Esophagus muscularis mucosa (tissue), 4 donors: ENCODE measurements around the gene DUSP28.

Experiments used
- EP300 ChIP-seq: sonication (generic); formaldehyde crosslinking; IDR thresholded peaks from one replicate; pipeline ENCODE4 v1.6.1; 2017; ENCODE audit warnings: antibody characterized with exemption
- POLR2A ChIP-seq: fragments of 450-650 bp; IDR thresholded peaks from one replicate; pipeline ENCODE4 v1.6.1; 2017; ENCODE audit warnings: antibody characterized with exemption, moderate library complexity, mild to moderate bottlenecking, low read depth
- POLR2AphosphoS5 ChIP-seq, 2 donors: sonication (generic); formaldehyde crosslinking; IDR thresholded peaks; one replicate each; pipeline ENCODE4 v1.6.1; 2017; ENCODE audit warnings: antibody characterized with exemption in 2 of 2
- TF ChIP-seq, protein P1 (sequence below), 3 experiments: fragments of 200-600 bp in 2 of 3; fragments of 450-650 bp in 1 of 3; sonication (generic) in 2 of 3; IDR thresholded peaks; one replicate each; pipeline ENCODE4 v1.5.1; 2017 to 2019; ENCODE audit warnings: antibody characterized with exemption in 3 of 3, mild to moderate bottlenecking in 2 of 3, moderate library complexity in 1 of 3

DNA sequence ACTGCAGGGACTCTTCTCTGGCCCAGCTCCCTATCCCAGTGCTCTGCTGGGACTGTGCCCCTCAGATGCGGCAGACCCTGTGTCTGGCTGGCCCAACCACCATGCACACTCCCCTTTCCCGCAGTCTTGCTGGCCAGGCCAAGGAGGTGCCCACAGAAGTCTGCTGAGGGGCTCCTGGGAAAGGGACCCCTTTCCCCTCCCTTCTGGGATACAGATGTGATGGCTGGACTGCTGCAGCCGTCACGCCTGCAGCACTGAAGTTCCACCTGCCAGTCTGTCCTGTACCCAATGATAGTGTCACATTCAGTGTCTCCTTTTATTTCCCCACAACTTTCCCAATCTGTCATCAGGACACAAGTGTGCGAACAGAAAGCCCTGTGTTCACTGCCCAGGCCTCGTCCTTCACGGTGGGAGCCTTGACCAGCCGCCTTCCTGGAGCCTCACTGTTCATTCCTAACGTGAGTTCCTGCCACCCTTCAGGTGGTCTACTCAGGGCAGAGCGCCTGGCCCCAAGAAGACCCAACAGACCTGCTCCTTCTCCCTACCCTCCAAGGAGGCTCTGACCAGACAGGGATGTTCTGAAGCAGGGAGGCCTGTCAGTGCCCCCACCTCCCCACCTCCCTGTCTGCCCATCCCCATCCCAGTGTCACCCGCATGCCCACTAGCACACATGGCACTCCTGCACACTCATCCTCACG is 49.5 kb upstream of the DUSP28 start:
- TF ChIP-seq POLR2A, result no peak
- TF ChIP-seq, protein P1, sequence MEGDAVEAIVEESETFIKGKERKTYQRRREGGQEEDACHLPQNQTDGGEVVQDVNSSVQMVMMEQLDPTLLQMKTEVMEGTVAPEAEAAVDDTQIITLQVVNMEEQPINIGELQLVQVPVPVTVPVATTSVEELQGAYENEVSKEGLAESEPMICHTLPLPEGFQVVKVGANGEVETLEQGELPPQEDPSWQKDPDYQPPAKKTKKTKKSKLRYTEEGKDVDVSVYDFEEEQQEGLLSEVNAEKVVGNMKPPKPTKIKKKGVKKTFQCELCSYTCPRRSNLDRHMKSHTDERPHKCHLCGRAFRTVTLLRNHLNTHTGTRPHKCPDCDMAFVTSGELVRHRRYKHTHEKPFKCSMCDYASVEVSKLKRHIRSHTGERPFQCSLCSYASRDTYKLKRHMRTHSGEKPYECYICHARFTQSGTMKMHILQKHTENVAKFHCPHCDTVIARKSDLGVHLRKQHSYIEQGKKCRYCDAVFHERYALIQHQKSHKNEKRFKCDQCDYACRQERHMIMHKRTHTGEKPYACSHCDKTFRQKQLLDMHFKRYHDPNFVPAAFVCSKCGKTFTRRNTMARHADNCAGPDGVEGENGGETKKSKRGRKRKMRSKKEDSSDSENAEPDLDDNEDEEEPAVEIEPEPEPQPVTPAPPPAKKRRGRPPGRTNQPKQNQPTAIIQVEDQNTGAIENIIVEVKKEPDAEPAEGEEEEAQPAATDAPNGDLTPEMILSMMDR (IDR thresholded peaks at IDR 0.05), result no peak
- no peak for TF ChIP-seq POLR2AphosphoS5 (IDR thresholded peaks at IDR 0.05)
- no peak for TF ChIP-seq EP300
